Measurements from ENCODE around the gene TEDC2. TPM values are rescaled to one million over a fixed set of nuclear protein-coding genes. Genes with fewer than 3 reads are reported as not detected.

TEDC2 gene
- polyA plus RNA-seq, 3 donors, result 0.28 TPM; not detected in 2

DNA sequence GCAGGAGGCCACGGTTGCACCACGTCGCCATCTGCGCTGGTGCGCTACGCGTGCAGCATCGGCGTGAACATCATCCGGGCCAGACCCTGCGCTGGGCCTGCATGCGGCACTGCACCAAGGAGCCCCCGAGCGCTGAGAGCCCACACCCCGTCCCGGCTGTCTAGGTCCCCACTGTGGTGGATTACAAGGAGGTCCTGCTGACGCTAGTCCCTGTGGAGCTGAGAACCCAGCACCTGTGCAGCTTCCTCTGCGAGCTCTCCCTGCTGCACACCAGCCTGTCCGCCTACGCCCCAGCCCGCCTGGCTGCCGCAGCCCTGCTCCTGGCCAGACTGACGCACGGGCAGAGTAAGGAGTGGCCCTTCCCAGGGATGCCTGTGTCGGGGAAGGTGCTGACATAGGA is 10.8 kb upstream of the TEDC2 start:
- Mint-ChIP-seq H3K27me3 (ENCODE audit: low read depth in 3 of 3) (no peaks in the 10 kb centered on the region), H3K4me3 (no peak overlapping the region), H3K9me3 (no peaks in the 10 kb centered on the region), H3K36me3 (peaks cover 71 to 97% of the 10 kb centered on the region in 2 donors), H3K4me1 (no peaks in the 10 kb centered on the region), H3K27ac (peak overlapping the region in 1 of 7 donors; percentile 45)
- H2AFZ ChIP-seq (ENCODE audit: insufficient read depth, low read depth, low read length, poor library complexity, severe bottlenecking), result no peak overlapping the region
- TF ChIP-seq CTCF (IDR thresholded peaks at IDR 0.05), result no peak
- peaks cover 8% of the 10 kb centered on the region for H3K79me2 ChIP-seq (ENCODE audit: insufficient read depth, low read length)
- no peaks in the 10 kb centered on the region for H3K27me3 ChIP-seq (ENCODE audit: control insufficient read depth in 2 of 2, insufficient read depth in 2 of 2, low read length in 2 of 2)
- no peak overlapping the region for H3K4me2 ChIP-seq (replicated peaks; ENCODE audit: extremely low read depth, low read length, poor library complexity, severe bottlenecking)
- no peak overlapping the region for H3K4me3 ChIP-seq (replicated peaks in 1 of 3; ENCODE audit: low read depth in 2 of 3, low read length in 3 of 3)
- no peaks in the 10 kb centered on the region for H3K4me1 ChIP-seq (ENCODE audit: control insufficient read depth in 1 of 2, insufficient read depth in 2 of 2, low read length in 2 of 2)
- no peak for DNase-seq
- WGBS (ENCODE audit: insufficient coverage), result 98% methylated on average over 25 of the region's 25 CpGs
- H3K9ac ChIP-seq (ENCODE audit: insufficient read depth, low read length, poor library complexity, severe bottlenecking), result no peak overlapping the region
- intact Hi-C loops (cut with micrococcal nuclease), result no loop called here
- no peak overlapping the region for H3K27ac ChIP-seq (ENCODE audit: low read depth in 1 of 2, low read length in 2 of 2)
- no peaks in the 10 kb centered on the region for H4K20me1 ChIP-seq (ENCODE audit: insufficient read depth, low read length)
- peaks cover 80 to 95% of the 10 kb centered on the region in 2 donors for H3K36me3 ChIP-seq (replicated peaks in 1 of 2; ENCODE audit: control insufficient read depth in 1 of 2, insufficient read depth in 2 of 2, low read length in 2 of 2)
- H3K9me3 ChIP-seq (replicated peaks in 1 of 2; ENCODE audit: control insufficient read depth in 1 of 2, insufficient read depth in 1 of 2, low read length in 2 of 2), result no peaks in the 10 kb centered on the region

DNA sequence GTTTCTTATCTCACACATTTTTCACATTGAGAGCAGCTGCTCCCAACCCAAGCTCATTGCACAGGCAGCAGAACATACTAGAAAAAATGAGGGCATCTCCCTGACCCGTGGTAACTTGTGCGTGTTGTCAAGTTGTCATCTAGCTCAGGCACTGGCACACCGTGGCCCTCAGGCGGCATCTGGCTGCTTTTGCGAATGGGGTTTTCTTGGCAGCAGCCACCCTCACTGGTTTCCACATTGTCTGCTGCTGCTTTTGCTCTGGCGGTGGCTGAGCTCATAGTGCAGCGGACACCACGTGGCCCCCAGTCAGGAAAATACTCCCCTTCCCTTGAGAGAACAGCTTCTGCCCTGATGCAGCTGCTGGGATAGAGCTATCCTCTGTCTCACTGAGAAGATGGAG is 9.4 kb upstream of the TEDC2 start:
- H3K9me3 ChIP-seq (replicated peaks in 1 of 2; ENCODE audit: control insufficient read depth in 1 of 2, insufficient read depth in 1 of 2, low read length in 2 of 2), result no peaks in the 10 kb centered on the region
- no peak overlapping the region for H2AFZ ChIP-seq (ENCODE audit: insufficient read depth, low read depth, low read length, poor library complexity, severe bottlenecking)
- Mint-ChIP-seq H3K4me1 (no peaks in the 10 kb centered on the region), H3K9me3 (no peaks in the 10 kb centered on the region), H3K36me3 (peaks cover 65 to 97% of the 10 kb centered on the region in 2 donors), H3K4me3 (no peak overlapping the region), H3K27me3 (ENCODE audit: low read depth in 3 of 3) (no peaks in the 10 kb centered on the region), H3K27ac (no peak overlapping the region)
- H3K27me3 ChIP-seq (ENCODE audit: control insufficient read depth in 2 of 2, insufficient read depth in 2 of 2, low read length in 2 of 2), result no peaks in the 10 kb centered on the region
- intact Hi-C loops (cut with micrococcal nuclease), result no loop called here
- DNase-seq, result no peak
- H3K27ac ChIP-seq (ENCODE audit: low read depth in 1 of 2, low read length in 2 of 2), result no peak overlapping the region
- no peak overlapping the region for H3K4me2 ChIP-seq (replicated peaks; ENCODE audit: extremely low read depth, low read length, poor library complexity, severe bottlenecking)
- 96% methylated on average over 8 of the region's 8 CpGs for WGBS (ENCODE audit: insufficient coverage)
- no peak for TF ChIP-seq CTCF (IDR thresholded peaks at IDR 0.05)
- H3K4me1 ChIP-seq (ENCODE audit: control insufficient read depth in 1 of 2, insufficient read depth in 2 of 2, low read length in 2 of 2), result no peaks in the 10 kb centered on the region
- peaks cover 81 to 93% of the 10 kb centered on the region in 2 donors for H3K36me3 ChIP-seq (replicated peaks in 1 of 2; ENCODE audit: control insufficient read depth in 1 of 2, insufficient read depth in 2 of 2, low read length in 2 of 2)
- no peak overlapping the region for H3K4me3 ChIP-seq (replicated peaks in 1 of 3; ENCODE audit: low read depth in 2 of 3, low read length in 3 of 3)
- no peak overlapping the region for H3K9ac ChIP-seq (ENCODE audit: insufficient read depth, low read length, poor library complexity, severe bottlenecking)
- H4K20me1 ChIP-seq (ENCODE audit: insufficient read depth, low read length), result no peaks in the 10 kb centered on the region
- H3K79me2 ChIP-seq (ENCODE audit: insufficient read depth, low read length), result peaks cover 8% of the 10 kb centered on the region
